ENCODE measurements around the gene SPATA45.

DNA sequence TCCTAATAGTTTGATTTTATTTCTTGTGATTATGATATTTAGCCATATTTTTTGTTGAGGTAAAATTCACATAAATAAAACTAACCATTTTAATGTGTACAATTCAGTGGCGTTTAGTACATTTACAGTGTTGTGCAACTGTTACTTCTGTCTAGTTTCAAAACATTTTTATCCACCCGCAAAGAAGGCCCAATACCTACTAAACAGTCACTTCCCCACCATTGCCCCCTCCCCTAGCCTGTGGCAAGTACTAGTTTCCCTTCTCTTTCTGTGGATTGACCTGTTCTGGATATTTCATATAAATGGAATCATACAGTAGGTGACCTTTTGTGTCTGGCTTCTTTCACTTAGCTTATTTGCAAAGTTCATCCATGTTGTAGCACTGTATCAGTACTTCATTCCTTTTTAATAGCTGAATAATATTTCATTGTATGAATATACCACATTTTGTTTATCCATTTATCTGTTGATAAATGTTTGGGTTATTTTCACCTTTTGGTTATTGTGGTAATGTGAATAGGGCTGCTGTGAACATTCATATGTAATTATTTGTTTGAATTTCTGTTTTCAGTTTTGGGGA lies 14.8 kb upstream of the SPATA45 start:
- TF ChIP-seq, protein P1, sequence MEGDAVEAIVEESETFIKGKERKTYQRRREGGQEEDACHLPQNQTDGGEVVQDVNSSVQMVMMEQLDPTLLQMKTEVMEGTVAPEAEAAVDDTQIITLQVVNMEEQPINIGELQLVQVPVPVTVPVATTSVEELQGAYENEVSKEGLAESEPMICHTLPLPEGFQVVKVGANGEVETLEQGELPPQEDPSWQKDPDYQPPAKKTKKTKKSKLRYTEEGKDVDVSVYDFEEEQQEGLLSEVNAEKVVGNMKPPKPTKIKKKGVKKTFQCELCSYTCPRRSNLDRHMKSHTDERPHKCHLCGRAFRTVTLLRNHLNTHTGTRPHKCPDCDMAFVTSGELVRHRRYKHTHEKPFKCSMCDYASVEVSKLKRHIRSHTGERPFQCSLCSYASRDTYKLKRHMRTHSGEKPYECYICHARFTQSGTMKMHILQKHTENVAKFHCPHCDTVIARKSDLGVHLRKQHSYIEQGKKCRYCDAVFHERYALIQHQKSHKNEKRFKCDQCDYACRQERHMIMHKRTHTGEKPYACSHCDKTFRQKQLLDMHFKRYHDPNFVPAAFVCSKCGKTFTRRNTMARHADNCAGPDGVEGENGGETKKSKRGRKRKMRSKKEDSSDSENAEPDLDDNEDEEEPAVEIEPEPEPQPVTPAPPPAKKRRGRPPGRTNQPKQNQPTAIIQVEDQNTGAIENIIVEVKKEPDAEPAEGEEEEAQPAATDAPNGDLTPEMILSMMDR (IDR thresholded peaks at IDR 0.05; ENCODE audit: low read depth, low read length, poor library complexity, severe bottlenecking), result no peak
- TF ChIP-seq EZH2phosphoT487 (IDR thresholded peaks at IDR 0.05; ENCODE audit: borderline replicate concordance, low read length), result no peak
